H1 (cell line): ENCODE results near the gene CYP1A1. TPM values are rescaled to one million over a fixed set of nuclear protein-coding genes. Genes with fewer than 3 reads are reported as not detected.

Source experiments
- CTCF ChIA-PET: fragments of 300-600 bp; sonication (Branson Sonifier 250); formaldehyde crosslinking; loops from one replicate; lab custom pipeline; 2021; ENCODE audit not compliant: partially characterized antibody; lab: Charles Lee
- POLR2A ChIA-PET: fragments of 300-600 bp; sonication (Branson Sonifier 250); formaldehyde crosslinking; loops from one replicate; lab custom pipeline; 2021; ENCODE audit warnings: inconsistent platforms; ENCODE audit not compliant: partially characterized antibody; lab: Charles Lee
- DNase-seq, 2 experiments: peaks; one replicate each; pipeline versions ENCODE4 v3.0.0 to v3.0.0-alpha.2; 2010 to 2022; ENCODE audit warnings: low spot score in 2 of 2, low read depth in 1 of 2, mixed read lengths in 1 of 2
- FAIRE-seq: peaks from 2 replicates; lab custom pipeline; 2011; peaks lifted over from hg19 to GRCh38; lab: Jason Lieb, UNC
- H2AFZ ChIP-seq: 2 replicates; pipeline ENCODE4 v1.8.1; 2012; ENCODE audit warnings: low read length, inconsistent platforms
- H2AK5ac ChIP-seq: 2 replicates; pipeline ENCODE4 v1.6.1; 2013; ENCODE audit warnings: low read depth, low read length
- H2BK120ac ChIP-seq: replicated peaks from 2 replicates; pipeline ENCODE3; 2013; ENCODE audit warnings: low read depth, low read length, inconsistent platforms
- H2BK12ac ChIP-seq: 2 replicates; pipeline ENCODE4 v1.6.1; 2013; ENCODE audit warnings: low read depth, low read length
- H2BK15ac ChIP-seq: 2 replicates; pipeline ENCODE4 v1.6.1; 2013; ENCODE audit warnings: low read length
- H2BK20ac ChIP-seq: 2 replicates; pipeline ENCODE4 v1.6.1; 2013; ENCODE audit warnings: low read length
- H2BK5ac ChIP-seq: 2 replicates; pipeline ENCODE4 v1.6.1; 2013; ENCODE audit warnings: low read depth, low read length
- H3K14ac ChIP-seq: 2 replicates; pipeline ENCODE4 v1.6.1; 2013; ENCODE audit warnings: inconsistent platforms; ENCODE audit not compliant: insufficient read length
- H3K18ac ChIP-seq: 2 replicates; pipeline ENCODE4 v1.6.1; 2013; ENCODE audit warnings: low read length; ENCODE audit errors: extremely low read depth
- H3K23ac ChIP-seq: 2 replicates; pipeline ENCODE4 v1.6.1; 2013; ENCODE audit warnings: inconsistent platforms; ENCODE audit not compliant: insufficient read length
- H3K23me2 ChIP-seq: 2 replicates; pipeline ENCODE4 v1.6.1; 2013; ENCODE audit warnings: low read depth, low read length
- H3K27ac ChIP-seq: 2 replicates; pipeline ENCODE4 v1.6.1; 2011; ENCODE audit warnings: low read depth, low read length, inconsistent platforms
- H3K27me3 ChIP-seq, 4 experiments: replicated peaks in 1 of 4; 1 replicate in 1 of 4; 2 replicates in 3 of 4; pipeline versions ENCODE4 v1.6.1 to v1.8.1; 2011 to 2013; ENCODE audit warnings: low read length in 3 of 4, mild to moderate bottlenecking in 3 of 4, inconsistent platforms in 2 of 4, mixed read lengths in 2 of 4, moderate library complexity in 1 of 4; ENCODE audit not compliant: control insufficient read depth in 3 of 4, insufficient read depth in 3 of 4; ENCODE audit errors: extremely low read depth in 1 of 4
- H3K36me3 ChIP-seq, 4 experiments: 2 replicates each; pipeline versions ENCODE4 v1.6.1 to v1.8.1; 2011 to 2013; ENCODE audit warnings: mild to moderate bottlenecking in 4 of 4, low read length in 3 of 4, moderate library complexity in 2 of 4, control low read depth in 1 of 4, inconsistent platforms in 1 of 4; ENCODE audit not compliant: insufficient read depth in 4 of 4, control insufficient read depth in 2 of 4
- H3K4ac ChIP-seq: replicated peaks from 2 replicates; pipeline ENCODE3; 2013; ENCODE audit warnings: low read length, low read depth, mixed read lengths, inconsistent platforms; ENCODE audit not compliant: insufficient read length
- H3K4me1 ChIP-seq, 4 experiments: replicated peaks in 1 of 4; 1 replicate in 1 of 4; 2 replicates in 3 of 4; pipeline versions ENCODE4 v1.6.1 to v1.8.1; 2011 to 2013; ENCODE audit warnings: low read length in 3 of 4, inconsistent platforms in 2 of 4, mixed read lengths in 1 of 4; ENCODE audit not compliant: insufficient read depth in 4 of 4, control insufficient read depth in 3 of 4
- H3K4me2 ChIP-seq, 2 experiments: 2 replicates each; pipeline versions ENCODE4 v1.6.1 to v1.8.1; 2011 to 2013; ENCODE audit warnings: low read depth in 2 of 2, low read length in 2 of 2, control low read depth in 1 of 2, inconsistent platforms in 1 of 2, mild to moderate bottlenecking in 1 of 2; ENCODE audit not compliant: insufficient read depth in 1 of 2
- H3K4me3 ChIP-seq, 4 experiments: fragments of 200-600, 300-600 bp in 1 of 4; sonication (generic), shearing (Covaris generic), sonication (Bioruptor Twin) in 1 of 4; 2 replicates each; pipeline versions ENCODE4 v1.5.1 to v1.8.1; 2011 to 2016; ENCODE audit warnings: low read length in 4 of 4, low read depth in 3 of 4, control low read depth in 2 of 4, inconsistent platforms in 2 of 4, mild to moderate bottlenecking in 2 of 4, mixed read lengths in 1 of 4, moderate library complexity in 1 of 4; ENCODE audit not compliant: insufficient read depth in 2 of 4; ENCODE audit errors: extremely low read depth in 1 of 4
- H3K56ac ChIP-seq: replicated peaks from 2 replicates; pipeline ENCODE3; 2013; ENCODE audit warnings: low read depth, mild to moderate bottlenecking, mixed read lengths, low read length, inconsistent platforms; ENCODE audit not compliant: insufficient read length
- H3K79me1 ChIP-seq: 2 replicates; pipeline ENCODE4 v1.6.1; 2013; ENCODE audit warnings: low read depth, low read length, control low read depth
- H3K79me2 ChIP-seq, 2 experiments: 2 replicates each; pipeline versions ENCODE4 v1.6.1 to v1.8.1; 2012 to 2013; ENCODE audit warnings: low read length in 2 of 2, mild to moderate bottlenecking in 2 of 2, inconsistent platforms in 1 of 2; ENCODE audit not compliant: insufficient read depth in 2 of 2, control insufficient read depth in 1 of 2
- H3K9ac ChIP-seq, 4 experiments: replicated peaks in 1 of 4; 1 replicate in 1 of 4; 2 replicates in 3 of 4; pipeline versions ENCODE4 v1.6.1 to v1.8.1; 2011 to 2013; ENCODE audit warnings: low read depth in 3 of 4, low read length in 3 of 4, control low read depth in 2 of 4, mild to moderate bottlenecking in 2 of 4, moderate library complexity in 2 of 4, inconsistent platforms in 1 of 4; ENCODE audit errors: extremely low read depth in 1 of 4
- H3K9me3 ChIP-seq, 2 experiments: 2 replicates each; pipeline versions ENCODE4 v1.6.1 to v1.8.1; 2012 to 2013; ENCODE audit warnings: mild to moderate bottlenecking in 2 of 2, moderate library complexity in 2 of 2, control low read depth in 1 of 2, inconsistent platforms in 1 of 2, low read depth in 1 of 2, low read length in 1 of 2, mixed read lengths in 1 of 2; ENCODE audit not compliant: insufficient read depth in 2 of 2
- H4K20me1 ChIP-seq, 2 experiments: replicated peaks in 1 of 2; 2 replicates each; pipeline versions ENCODE3 to v1.8.1; 2011 to 2013; ENCODE audit warnings: inconsistent platforms in 2 of 2, low read length in 2 of 2, mild to moderate bottlenecking in 1 of 2; ENCODE audit not compliant: insufficient read depth in 2 of 2, control insufficient read depth in 1 of 2
- H4K5ac ChIP-seq: 2 replicates; pipeline ENCODE4 v1.6.1; 2013; ENCODE audit warnings: low read length, low read depth, mixed read lengths, inconsistent platforms; ENCODE audit not compliant: insufficient read length
- H4K8ac ChIP-seq: 2 replicates; pipeline ENCODE4 v1.8.0; 2013; ENCODE audit warnings: mild to moderate bottlenecking, moderate library complexity, low read length, inconsistent platforms; ENCODE audit not compliant: insufficient read depth; ENCODE audit errors: extremely low read depth
- H4K91ac ChIP-seq: replicated peaks from 2 replicates; pipeline ENCODE3; 2013; ENCODE audit warnings: low read length, mixed read lengths, inconsistent platforms; ENCODE audit not compliant: insufficient read length
- BCL11A ChIP-seq, 2 experiments: IDR thresholded peaks; one replicate each; pipeline ENCODE4 v1.6.1; 2011; ENCODE audit warnings: low read depth in 2 of 2, low read length in 2 of 2, mild to moderate bottlenecking in 2 of 2
- TBP ChIP-seq: IDR thresholded peaks from 2 replicates; pipeline ENCODE4 v1.6.1; 2011; ENCODE audit warnings: low read depth, low read length, improper control_type of control experiment
- WGBS, 2 experiments: shearing (Covaris generic) in 1 of 2; methylation state at CpG; one replicate each; pipeline versions ENCODE4 v1.1.6 to v1.1.7; 2013 to 2015; ENCODE audit warnings: low lambda C conversion rate in 2 of 2, mixed read lengths in 2 of 2, inconsistent platforms in 1 of 2, low coverage in 1 of 2, missing lambda C conversion rate in 1 of 2; ENCODE audit not compliant: insufficient replicate concordance in 2 of 2, insufficient coverage in 1 of 2, insufficient read length in 1 of 2; ENCODE audit errors: extremely low coverage in 1 of 2, missing lambda C conversion rate in 1 of 2; 5-methylcytosine and 5-hydroxymethylcytosine counted together
- polyA plus RNA-seq, 7 experiments: library from polyadenylated mRNA; depleted of rRNA in 3 of 7; stranded (reverse) in 5 of 7; unstranded in 2 of 7; fragments of >200 nt in 5 of 7; fragments of 200-250 nt in 2 of 7; gene quantifications; 1 replicate in 5 of 7; 2 replicates in 1 of 7; 4 replicates in 1 of 7; pipeline versions ENCODE4 v1.2.1 to v1.2.3, GENCODE V29; 2011 to 2013; ENCODE audit warnings: missing spikeins in 2 of 7, mixed read lengths in 2 of 7
- total RNA-seq: library from RNA; stranded (reverse); fragmentation: NEBNext Ultra II Directional; extraction: Animal tissue kit (Norgen Biotek cat#: 25700); gene quantifications from 2 replicates; pipeline ENCODE4 v1.2.1, GENCODE V29; 2021

The CYP1A1 gene
- total and polyA plus RNA-seq, 2 of the 8 experiments (the other 6 are each of a cell fraction or from before 2014, with no cell fraction given): 0.32 to 0.35 TPM

- Histone ChIP-seq H3K79me1 (no peaks in the 10 kb centered on the region), H3K4me3 (no peak overlapping the region), H2BK20ac (no peak overlapping the region), H3K14ac (no peak overlapping the region), H3K79me2 (no peaks in the 10 kb centered on the region), H2BK120ac (no peak overlapping the region), H3K27me3 (no peaks in the 10 kb centered on the region), H4K5ac (no peak overlapping the region), H2BK15ac (no peak overlapping the region), H3K4me2 (no peak overlapping the region; a peak in 1 of 4 replicates), H3K9me3 (no peaks in the 10 kb centered on the region), H2BK5ac (no peak overlapping the region), H3K4me1 (peaks cover 4 to 15% (median 6%) of the 10 kb centered on the region in 4 experiments; a peak in 6 of 7 replicates), H3K4ac (no peak overlapping the region), H3K56ac (no peak overlapping the region), H3K23me2 (no peaks in the 10 kb centered on the region), H3K23ac (no peak overlapping the region), H3K9ac (no peak overlapping the region), H3K27ac (no peak overlapping the region), H4K20me1 (peaks cover 0 to 2% of the 10 kb centered on the region in 2 experiments), H3K36me3 (no peaks in the 10 kb centered on the region), H2AFZ (no peak overlapping the region), H4K91ac (no peak overlapping the region), H4K8ac (no peak overlapping the region), H2AK5ac (no peak overlapping the region), H3K18ac (no peak overlapping the region), H2BK12ac (no peak overlapping the region)
- no peak for FAIRE-seq
- 71% methylated on average over 4 of the region's 5 CpGs; no CpG with 5 or more reads in 1 of the 2 experiments for WGBS, 2 experiments
- ChIA-PET POLR2A (interaction anchor here (0.7 to 6.0 kb wide), 8 partner anchors 9 to 158 kb away, joined by 3 to 82 read pairs (median 6); partner anchors contain the start of genes CSK, CYP1A1 and FAM219B), CTCF (interaction anchor here (0.9 to 53.7 kb wide), 14 partner anchors 8 to 198 kb away, joined by 3 to 1439 read pairs (median 22); partner anchors contain the start of genes CLK3, CPLX3, CSK and LMAN1L)
- DNase-seq: no peak
- TF ChIP-seq BCL11A (IDR thresholded peaks at IDR 0.05; ENCODE audit: low read depth in 2 of 2, low read length in 2 of 2) (no peak), TBP (no peak)
Measured at GRCh38 chr15:74773329-74773728, 48.0 kb upstream of the CYP1A1 start.
